BJ (cell line): ENCODE data around the gene SLC6A3. TPM values are rescaled to one million over a fixed set of nuclear protein-coding genes. Genes with fewer than 3 reads are reported as not detected.

Experiments used
- CTCF ChIA-PET: fragments of 350-600 bp; formaldehyde crosslinking; extraction: SDS; loops from one replicate; lab custom pipeline; 2021; ENCODE audit warnings: antibody characterized with exemption, inconsistent platforms; lab: Yijun Ruan, JAX
- POLR2A ChIA-PET: fragments of 300-600 bp; sonication (Branson Sonifier 250); formaldehyde crosslinking; extraction: SDS; loops from one replicate; lab custom pipeline; 2021; ENCODE audit warnings: antibody characterized with exemption; lab: Charles Lee
- DNase-seq: peaks from one replicate; pipeline ENCODE4 v3.0.0-alpha.2; 2011; ENCODE audit warnings: low read depth
- H3K27me3 ChIP-seq: 2 replicates; pipeline ENCODE4 v1.6.0; 2011; ENCODE audit warnings: low read length; ENCODE audit not compliant: control insufficient read depth, insufficient read depth
- H3K36me3 ChIP-seq: 2 replicates; pipeline ENCODE4 v1.5.1; 2011; ENCODE audit warnings: low read length; ENCODE audit not compliant: control insufficient read depth, insufficient read depth
- H3K4me3 ChIP-seq: 2 replicates; pipeline ENCODE4 v1.5.1; 2011; ENCODE audit warnings: low read depth, mild to moderate bottlenecking, control low read depth, low read length
- polyA plus RNA-seq: library from polyadenylated mRNA; depleted of rRNA; stranded (reverse); fragments of >200 nt; gene quantifications from 2 replicates; pipeline ENCODE4 v1.2.3, GENCODE V29; 2011
- TF ChIP-seq, protein P1 (sequence below): IDR thresholded peaks from 2 replicates; pipeline ENCODE4 v1.5.1; 2011; ENCODE audit warnings: low read depth, mild to moderate bottlenecking, control low read depth, inconsistent platforms, low read length, moderate library complexity; ENCODE audit not compliant: insufficient read depth

SLC6A3 gene
- polyA plus RNA-seq, 1 experiment = not detected

DNA sequence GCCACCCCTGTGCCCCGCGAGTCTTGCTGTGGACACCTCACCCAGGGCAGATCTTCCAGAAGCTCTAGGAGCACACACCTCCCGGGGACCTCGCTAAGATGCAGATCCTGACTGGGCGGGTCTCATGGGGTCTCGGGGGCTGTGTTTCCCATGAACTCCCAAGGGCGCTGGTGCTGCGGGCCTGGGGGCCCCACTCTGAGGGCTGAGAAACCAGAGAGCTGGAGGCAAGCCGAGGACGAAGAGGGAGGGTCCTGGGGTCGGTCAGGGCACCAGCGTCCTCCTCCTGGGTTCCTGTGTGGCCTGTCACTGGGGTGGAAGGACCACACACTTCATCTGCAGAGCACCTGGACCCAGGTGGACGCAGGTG, 30.2 kb downstream of the SLC6A3 start:
- H3K27me3 ChIP-seq = no peaks in the 10 kb centered on the region; the same call in 1 of the 2 replicates
- H3K36me3 ChIP-seq = no peaks in the 10 kb centered on the region
- CTCF ChIA-PET = no interaction called here
- DNase-seq = no peak
- POLR2A ChIA-PET = no interaction called here
- H3K4me3 ChIP-seq = no peak overlapping the region
- TF ChIP-seq, protein P1, sequence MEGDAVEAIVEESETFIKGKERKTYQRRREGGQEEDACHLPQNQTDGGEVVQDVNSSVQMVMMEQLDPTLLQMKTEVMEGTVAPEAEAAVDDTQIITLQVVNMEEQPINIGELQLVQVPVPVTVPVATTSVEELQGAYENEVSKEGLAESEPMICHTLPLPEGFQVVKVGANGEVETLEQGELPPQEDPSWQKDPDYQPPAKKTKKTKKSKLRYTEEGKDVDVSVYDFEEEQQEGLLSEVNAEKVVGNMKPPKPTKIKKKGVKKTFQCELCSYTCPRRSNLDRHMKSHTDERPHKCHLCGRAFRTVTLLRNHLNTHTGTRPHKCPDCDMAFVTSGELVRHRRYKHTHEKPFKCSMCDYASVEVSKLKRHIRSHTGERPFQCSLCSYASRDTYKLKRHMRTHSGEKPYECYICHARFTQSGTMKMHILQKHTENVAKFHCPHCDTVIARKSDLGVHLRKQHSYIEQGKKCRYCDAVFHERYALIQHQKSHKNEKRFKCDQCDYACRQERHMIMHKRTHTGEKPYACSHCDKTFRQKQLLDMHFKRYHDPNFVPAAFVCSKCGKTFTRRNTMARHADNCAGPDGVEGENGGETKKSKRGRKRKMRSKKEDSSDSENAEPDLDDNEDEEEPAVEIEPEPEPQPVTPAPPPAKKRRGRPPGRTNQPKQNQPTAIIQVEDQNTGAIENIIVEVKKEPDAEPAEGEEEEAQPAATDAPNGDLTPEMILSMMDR = no peak

- DNase-seq = no peak
- CTCF ChIA-PET = no interaction called here
- Histone ChIP-seq H3K27me3 (no peaks in the 10 kb centered on the region; the same call in 1 of the 2 replicates), H3K36me3 (no peaks in the 10 kb centered on the region), H3K4me3 (no peak overlapping the region)
- POLR2A ChIA-PET = no interaction called here
- TF ChIP-seq, protein P1 = no peak
Measured at GRCh38 chr5:1414311-1415058, 30.8 kb downstream of the SLC6A3 start.

- DNase-seq = no peak
- Histone ChIP-seq H3K4me3 (no peak overlapping the region), H3K27me3 (no peaks in the 10 kb centered on the region; the same call in 1 of the 2 replicates), H3K36me3 (no peaks in the 10 kb centered on the region)
- CTCF ChIA-PET = no interaction called here
- POLR2A ChIA-PET = no interaction called here
- TF ChIP-seq, protein P1 = no peak
Measured at GRCh38 chr5:1413611-1414241, 31.5 kb downstream of the SLC6A3 start.

GRCh38 chr5:1413211-1413610, 32.0 kb downstream of the SLC6A3 start:
- Histone ChIP-seq H3K36me3 (no peaks in the 10 kb centered on the region), H3K27me3 (no peaks in the 10 kb centered on the region; the same call in 1 of the 2 replicates), H3K4me3 (no peak overlapping the region)
- TF ChIP-seq, protein P1 = no peak
- POLR2A ChIA-PET = no interaction called here
- CTCF ChIA-PET = no interaction called here
- no peak for DNase-seq

GRCh38 chr5:1412621-1413020, 32.6 kb downstream of the SLC6A3 start:
- TF ChIP-seq, protein P1 = no peak
- H3K27me3 ChIP-seq = no peaks in the 10 kb centered on the region; the same call in 1 of the 2 replicates
- ChIA-PET POLR2A (no interaction called here), CTCF (no interaction called here)
- H3K36me3 ChIP-seq = no peaks in the 10 kb centered on the region
- H3K4me3 ChIP-seq = no peak overlapping the region
- no peak for DNase-seq
